Ovary (tissue), 9 donors: Measurements from ENCODE around the gene PSMD11. TPM values are rescaled to one million over a fixed set of nuclear protein-coding genes. Genes with fewer than 3 reads are reported as not detected.

Experiments
- DNase-seq, 5 donors: peaks; one replicate each; pipeline ENCODE4 v3.0.0-alpha.2; 2019 to 2020
- H3K27ac ChIP-seq, 2 donors: fragments of 200-600 bp; one replicate each; pipeline versions ENCODE4 v1.5.1 to v1.8.0; 2019 to 2022
- H3K27me3 ChIP-seq: fragments of 200-600 bp; one replicate; pipeline ENCODE4 v1.8.0; 2022
- H3K36me3 ChIP-seq: fragments of 200-600 bp; sonication (generic); one replicate; pipeline ENCODE4 v1.5.1; 2019
- H3K4me1 ChIP-seq: one replicate; pipeline ENCODE4 v1.8.1; 2013; ENCODE audit warnings: mild to moderate bottlenecking, moderate library complexity; ENCODE audit not compliant: insufficient read depth
- H3K4me3 ChIP-seq: fragments of 200-600 bp; sonication (generic); one replicate; pipeline ENCODE4 v1.5.1; 2017
- H3K9me3 ChIP-seq, 2 donors: fragments of 200-600 bp in 1 of 2; sonication (generic) in 1 of 2; one replicate each; pipeline versions ENCODE4 v1.5.1 to v1.8.1; 2013 to 2019; ENCODE audit warnings: mild to moderate bottlenecking in 1 of 2, moderate library complexity in 1 of 2
- EP300 ChIP-seq: sonication (generic); formaldehyde crosslinking; IDR thresholded peaks from one replicate; pipeline ENCODE4 v1.6.1; 2017; ENCODE audit warnings: antibody characterized with exemption
- POLR2A ChIP-seq: fragments of 450-650 bp; IDR thresholded peaks from one replicate; pipeline ENCODE4 v1.6.1; 2017; ENCODE audit warnings: antibody characterized with exemption, mild to moderate bottlenecking, moderate library complexity
- WGBS, 3 donors: extraction: QIAGEN DNeasy Blood & Tissue Kit in 1 of 3; methylation state at CpG; one replicate each; pipeline versions ENCODE4 v1.1.5 to v1.1.7; 2013 to 2017; 5-methylcytosine and 5-hydroxymethylcytosine counted together
- intact Hi-C, 4 donors: fragments of 100-400 bp; cut with DNase I; formaldehyde crosslinking; loops; one replicate each; pipeline versions ENCODE4 v1.11.0 to v1.15.1; 2022 to 2023
- polyA plus RNA-seq, 2 donors: library from polyadenylated mRNA; stranded (reverse); fragments of 200-250 nt in 1 of 2; fragments of 350-450 nt in 1 of 2; fragmentation: Illumina TruSeq in 1 of 2; extraction: RNeasy Lipid Tissue Mini Kit (QIAGEN cat#74804) in 1 of 2; gene quantifications; one replicate each; pipeline ENCODE4 v1.2.3, GENCODE V29; 2013 to 2014
- total RNA-seq, 7 donors: library from RNA; depleted of rRNA in 2 of 7; stranded (reverse); fragments of >200 nt in 2 of 7; fragmentation: NEBNext Ultra II Directional in 3 of 7; extraction: Animal tissue kit (Norgen Biotek cat#: 25700) in 3 of 7; gene quantifications; one replicate each; pipeline versions ENCODE4 v1.1.0 to v1.2.4, GENCODE V29; 2016 to 2023
- TF ChIP-seq, protein P1 (sequence below), 3 donors: fragments of 450-650 bp in 2 of 3; fragments of 200-600 bp in 1 of 3; IDR thresholded peaks; one replicate each; pipeline versions ENCODE4 v1.5.1 to v1.8.0; 2016 to 2022; ENCODE audit warnings: antibody characterized with exemption in 3 of 3, mild to moderate bottlenecking in 1 of 3
- donor health status: DM: no; HTN: no; CAD: no; lungs with moderate emphysema.
- donor health status: DM: no; HTN: no; CAD: no.
- donor health status: Bipolar disorder and iron deficiency.
- donor health status: DM: yes; HTN: yes; CAD: no.
- donor health status: DM: no; HTN: no; CAD: no.
- donor health status: DM: yes; HTN: yes; CAD: no.

Gene PSMD11
- total and polyA plus RNA-seq, 9 donors: 20.1 to 83.0 (median 53.4) TPM

DNA sequence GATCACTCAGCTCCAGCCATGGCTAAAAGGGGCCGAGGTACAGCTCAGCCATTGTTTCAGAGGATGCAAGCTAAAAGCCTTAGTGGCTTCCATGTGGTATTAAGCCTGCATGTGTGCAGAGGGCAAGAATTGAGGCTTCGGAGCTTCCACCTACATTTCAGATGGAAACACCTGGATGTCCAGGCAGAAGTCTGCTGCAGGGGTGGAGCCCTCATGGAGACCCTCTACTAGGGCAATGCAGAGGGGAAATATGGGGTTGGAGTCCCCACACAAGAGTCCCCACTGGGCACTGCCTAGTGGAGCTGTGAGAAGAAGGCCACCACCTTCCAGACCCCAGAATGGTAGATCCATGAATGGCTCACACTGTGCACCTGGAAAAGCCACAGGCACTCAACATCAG, 14.7 kb upstream of the PSMD11 start:
- intact Hi-C loops: no loop called here
- 94 to 100% (median 97%) methylated on average over 2 of the region's 2 CpGs for WGBS, 3 donors

DNA sequence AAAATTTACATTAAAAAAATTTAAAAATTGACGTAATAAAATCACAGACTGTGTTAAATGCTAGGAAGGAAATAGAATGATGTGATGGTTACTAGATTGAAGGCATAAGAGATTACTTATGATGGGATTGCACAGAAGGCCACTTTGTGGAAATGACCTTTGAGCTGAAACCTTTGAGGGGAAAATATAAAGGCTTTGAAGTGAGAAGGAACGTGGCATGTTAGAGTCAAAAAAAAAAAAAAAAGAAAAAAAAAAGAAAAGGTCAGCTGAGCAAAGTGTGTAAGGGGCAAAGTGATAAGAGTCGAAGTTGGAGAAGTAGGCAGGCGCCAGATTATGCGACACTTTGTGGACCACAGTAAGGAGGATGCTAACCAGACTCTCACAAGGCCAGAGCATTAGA, 3.6 kb upstream of the PSMD11 start:
- DNase-seq: no peak
- Histone ChIP-seq H3K9me3 (no peaks in the 10 kb centered on the region), H3K27ac (no peak overlapping the region), H3K4me1 (no peaks in the 10 kb centered on the region), H3K4me3 (no peak overlapping the region), H3K36me3 (no peaks in the 10 kb centered on the region), H3K27me3 (no peaks in the 10 kb centered on the region)
- intact Hi-C loops: no loop called here
- 78 to 80% (median 79%) methylated on average over 5 of the region's 5 CpGs for WGBS, 3 donors
- TF ChIP-seq, protein P1, sequence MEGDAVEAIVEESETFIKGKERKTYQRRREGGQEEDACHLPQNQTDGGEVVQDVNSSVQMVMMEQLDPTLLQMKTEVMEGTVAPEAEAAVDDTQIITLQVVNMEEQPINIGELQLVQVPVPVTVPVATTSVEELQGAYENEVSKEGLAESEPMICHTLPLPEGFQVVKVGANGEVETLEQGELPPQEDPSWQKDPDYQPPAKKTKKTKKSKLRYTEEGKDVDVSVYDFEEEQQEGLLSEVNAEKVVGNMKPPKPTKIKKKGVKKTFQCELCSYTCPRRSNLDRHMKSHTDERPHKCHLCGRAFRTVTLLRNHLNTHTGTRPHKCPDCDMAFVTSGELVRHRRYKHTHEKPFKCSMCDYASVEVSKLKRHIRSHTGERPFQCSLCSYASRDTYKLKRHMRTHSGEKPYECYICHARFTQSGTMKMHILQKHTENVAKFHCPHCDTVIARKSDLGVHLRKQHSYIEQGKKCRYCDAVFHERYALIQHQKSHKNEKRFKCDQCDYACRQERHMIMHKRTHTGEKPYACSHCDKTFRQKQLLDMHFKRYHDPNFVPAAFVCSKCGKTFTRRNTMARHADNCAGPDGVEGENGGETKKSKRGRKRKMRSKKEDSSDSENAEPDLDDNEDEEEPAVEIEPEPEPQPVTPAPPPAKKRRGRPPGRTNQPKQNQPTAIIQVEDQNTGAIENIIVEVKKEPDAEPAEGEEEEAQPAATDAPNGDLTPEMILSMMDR (IDR thresholded peaks at IDR 0.05): no peak
- TF ChIP-seq EP300: no peak
- no peak for TF ChIP-seq POLR2A

More for the DNA sequence above, 14.7 kb upstream of the PSMD11 start:
- no peak for DNase-seq
- H3K36me3 ChIP-seq: no peaks in the 10 kb centered on the region
- H3K27ac ChIP-seq: no peak overlapping the region
- no peaks in the 10 kb centered on the region for H3K4me1 ChIP-seq
- no peak overlapping the region for H3K4me3 ChIP-seq
- no peaks in the 10 kb centered on the region for H3K9me3 ChIP-seq
- H3K27me3 ChIP-seq: no peaks in the 10 kb centered on the region
- TF ChIP-seq POLR2A (no peak), EP300 (no peak)

DNA sequence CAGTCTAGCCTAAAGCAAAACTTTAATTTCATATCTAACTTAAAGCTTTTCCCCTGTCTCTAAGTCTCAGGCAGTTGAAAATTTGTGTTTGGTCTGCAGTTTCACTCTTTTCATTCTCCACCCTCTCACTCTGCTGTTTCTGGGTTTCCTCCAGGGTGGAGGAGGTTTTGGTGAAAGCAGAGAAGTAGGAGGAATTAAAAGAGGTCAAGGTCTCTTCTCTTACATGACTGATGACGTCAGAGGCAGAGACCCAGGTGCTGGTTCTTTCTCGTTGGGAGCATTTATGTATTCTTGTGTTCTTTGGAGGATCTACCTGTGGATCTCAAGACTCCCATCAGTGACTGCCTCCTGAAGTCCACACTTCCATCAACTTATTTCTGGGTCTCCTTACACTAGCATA, 2.4 kb upstream of the PSMD11 start:
- H3K27ac ChIP-seq: no peak overlapping the region
- TF ChIP-seq EP300 (no peak), POLR2A (no peak)
- TF ChIP-seq, protein P1 (IDR thresholded peaks at IDR 0.05): no peak
- intact Hi-C loops: no loop called here
- H3K27me3 ChIP-seq: no peaks in the 10 kb centered on the region
- WGBS, 3 donors: 14 to 17% (median 17%) methylated on average over 2 of the region's 2 CpGs
- H3K4me3 ChIP-seq: no peak overlapping the region
- no peaks in the 10 kb centered on the region for H3K4me1 ChIP-seq
- DNase-seq: no peak
- no peaks in the 10 kb centered on the region for H3K36me3 ChIP-seq
- no peaks in the 10 kb centered on the region for H3K9me3 ChIP-seq

DNA sequence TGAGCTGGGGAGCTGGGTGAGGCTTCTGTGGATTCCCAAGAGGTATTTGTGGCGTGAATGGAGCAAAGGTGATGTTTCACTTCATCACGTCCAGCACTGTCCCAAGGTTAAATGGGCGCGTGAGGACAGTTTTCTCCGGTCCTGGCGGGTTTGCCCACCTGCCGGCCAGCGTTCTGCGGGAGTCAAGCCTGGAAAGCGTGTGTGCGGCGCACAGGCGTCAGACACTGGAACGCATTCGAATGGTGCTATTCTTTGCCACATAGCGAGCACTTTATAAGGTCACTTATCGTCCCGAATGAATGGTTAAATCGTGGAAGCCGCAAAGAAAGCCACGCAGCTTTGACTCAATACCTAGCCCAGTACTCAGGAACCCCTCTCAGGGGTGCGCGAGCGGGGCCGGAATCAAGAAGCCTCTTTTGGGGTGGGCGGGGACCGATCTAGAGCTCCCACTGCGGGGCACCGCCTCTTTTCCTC, 446 bp upstream of the PSMD11 start:
- no peak for TF ChIP-seq POLR2A
- TF ChIP-seq, protein P1 (IDR thresholded peaks at IDR 0.05): no peak
- intact Hi-C loops: no loop called here
- 6 to 10% (median 8%) methylated on average over 29 of the region's 29 CpGs for WGBS, 3 donors
- no peak for DNase-seq
- Histone ChIP-seq H3K9me3 (no peaks in the 10 kb centered on the region), H3K4me1 (no peaks in the 10 kb centered on the region), H3K27ac (peak overlapping the region in 1 of 2 donors; percentile 7), H3K36me3 (no peaks in the 10 kb centered on the region), H3K4me3 (peak overlapping the region; percentile 96), H3K27me3 (no peaks in the 10 kb centered on the region)

DNA sequence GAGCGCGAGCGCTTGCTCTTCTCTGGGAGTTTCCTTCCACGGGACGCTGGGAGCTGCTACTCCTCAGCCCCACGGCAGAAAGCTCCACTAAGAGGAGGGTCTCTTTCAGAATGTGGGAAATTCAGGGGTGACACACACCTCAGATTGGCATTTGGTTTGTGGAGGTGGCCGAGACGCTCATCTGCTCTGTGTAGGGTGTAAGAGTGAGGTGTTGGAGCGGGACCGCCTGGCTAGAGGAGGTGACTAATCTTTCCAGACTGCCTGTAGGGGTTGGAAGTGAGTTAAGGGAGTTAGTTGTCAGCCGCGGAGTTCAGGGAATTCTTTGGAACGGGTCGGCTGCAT, 735 bp downstream of the PSMD11 start:
- Histone ChIP-seq H3K36me3 (no peaks in the 10 kb centered on the region), H3K27me3 (no peaks in the 10 kb centered on the region), H3K27ac (peak overlapping the region in 1 of 2 donors; percentile 51), H3K9me3 (no peaks in the 10 kb centered on the region), H3K4me3 (peak overlapping the region; percentile 96), H3K4me1 (no peaks in the 10 kb centered on the region)
- TF ChIP-seq POLR2A (no peak), EP300 (no peak)
- TF ChIP-seq, protein P1 (IDR thresholded peaks at IDR 0.05): no peak
- intact Hi-C loops: no loop called here
- peak in 1 of 5 donors; percentile 26 for DNase-seq
- WGBS, 3 donors: 0 to 1% (median 0%) methylated on average over 14 of the region's 14 CpGs
